ENCODE measurements around the gene PRR30. TPM values are rescaled to one million over a fixed set of nuclear protein-coding genes. Genes with fewer than 3 reads are reported as not detected.

Gene PRR30
- total RNA-seq, 2 donors from 2014 or later = not detected

DNA sequence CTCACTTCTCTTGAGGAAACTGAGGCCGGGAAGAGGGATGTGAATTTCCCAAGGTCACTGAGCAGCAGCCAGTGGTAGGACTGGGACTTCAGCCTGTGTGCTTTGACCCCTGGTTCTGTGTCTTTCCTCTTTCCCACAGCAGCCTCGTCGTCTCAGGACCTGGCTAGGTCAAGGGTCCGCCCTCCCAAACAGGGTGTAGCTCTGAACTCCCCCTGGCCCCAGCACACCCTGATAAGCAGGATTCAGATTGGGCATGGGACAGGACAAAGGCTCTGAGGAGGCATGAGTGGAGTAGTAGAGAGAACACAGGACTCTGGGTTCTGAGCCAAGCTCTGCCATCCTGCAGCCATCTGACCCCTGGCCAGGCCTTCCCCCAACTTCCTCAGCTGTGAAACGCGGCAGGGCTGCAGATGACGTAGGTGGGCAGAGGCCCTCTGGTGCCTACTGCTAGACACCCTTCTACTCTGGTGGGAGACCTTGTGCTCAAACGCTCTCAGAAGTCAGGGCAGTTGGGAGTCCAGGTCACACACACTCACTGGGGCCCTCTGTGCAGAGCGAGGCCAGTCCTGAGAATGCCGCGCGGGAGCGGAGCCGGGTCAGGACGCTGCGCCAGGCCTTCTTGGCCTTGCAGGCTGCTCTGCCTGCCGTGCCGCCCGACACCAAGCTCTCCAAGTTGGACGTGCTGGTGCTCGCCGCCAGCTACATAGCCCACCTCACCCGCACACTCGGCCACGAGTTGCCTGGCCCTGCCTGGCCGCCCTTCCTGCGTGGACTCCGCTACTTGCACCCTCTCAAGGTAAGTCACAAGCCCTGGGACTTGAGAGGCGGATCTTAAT, 10.6 kb upstream of the PRR30 start:
- no peak for DNase-seq
- Mint-ChIP-seq H3K4me3 (no peak overlapping the region), H3K27me3 (peaks cover 30% of the 10 kb centered on the region), H3K4me1 (peaks cover 7% of the 10 kb centered on the region), H3K27ac (no peak overlapping the region), H3K36me3 (ENCODE audit: low read depth) (no peaks in the 10 kb centered on the region)
- ATAC-seq = no peak
- H3K9me3 ChIP-seq (ENCODE audit: control insufficient read depth, low read length, poor library complexity, severe bottlenecking) = no peaks in the 10 kb centered on the region

DNA sequence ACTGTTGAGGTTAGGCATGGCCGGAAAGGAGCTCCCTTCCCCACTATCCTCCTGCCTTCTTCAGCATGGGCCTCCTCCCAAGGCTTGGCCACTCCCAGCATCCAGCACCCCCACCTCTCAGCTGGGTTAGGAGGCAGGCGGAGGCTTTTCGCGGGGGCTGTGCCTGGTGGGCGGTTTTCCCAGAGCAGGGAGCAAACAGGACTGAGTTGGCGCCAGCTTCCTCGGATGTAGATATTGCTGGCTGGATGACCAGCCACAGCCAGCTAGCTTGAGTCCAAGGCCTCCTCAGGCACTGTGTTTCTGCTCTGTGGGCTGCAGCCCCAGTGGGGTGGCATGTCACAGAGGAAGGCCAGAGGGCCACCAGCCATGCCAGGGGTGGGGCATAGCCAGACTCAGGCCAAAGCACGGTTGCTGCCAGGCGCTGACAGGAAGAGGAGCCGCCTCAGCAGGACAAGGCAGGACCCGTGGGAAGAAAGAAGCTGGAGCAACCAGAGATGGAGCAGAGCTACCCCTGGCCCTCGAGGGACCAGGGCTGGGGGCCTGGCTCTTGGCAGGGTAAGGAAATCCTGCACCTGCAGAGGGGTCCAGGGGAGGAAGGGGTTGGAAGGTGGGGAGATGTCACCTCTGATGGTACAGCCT, 9.7 kb upstream of the PRR30 start, which contains the start of gene TCF23:
Gene TCF23 (plus strand): TSS at position 204 of the 639 bp plus-strand sequence. CDS start 130 bp downstream, at position 334.
- H3K27me3 Mint-ChIP-seq = peaks cover 30% of the 10 kb centered on the region

DNA sequence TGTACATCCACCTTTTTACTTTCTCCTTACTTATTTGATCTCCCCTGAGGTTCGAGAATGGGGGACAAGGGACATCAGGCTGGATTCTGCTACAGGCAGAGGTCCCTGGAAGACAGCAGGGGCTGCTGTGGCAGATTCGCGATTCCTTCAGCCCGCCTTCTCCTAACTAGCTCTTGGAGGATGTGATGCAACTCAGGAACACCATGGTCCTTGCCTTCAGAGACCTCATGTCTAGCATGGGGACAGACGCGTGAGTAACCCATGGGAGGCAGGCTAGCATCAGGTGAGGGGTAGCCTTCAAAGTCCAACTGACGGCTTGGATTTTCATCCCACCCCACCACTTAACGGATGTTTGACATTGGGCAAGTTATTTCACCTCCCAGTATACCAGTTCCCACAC, 8.7 kb upstream of the PRR30 start:
- H3K9me3 ChIP-seq (ENCODE audit: control insufficient read depth, low read length, poor library complexity, severe bottlenecking) = no peaks in the 10 kb centered on the region
- Mint-ChIP-seq H3K4me1 (peaks cover 3% of the 10 kb centered on the region), H3K4me3 (no peak overlapping the region), H3K27me3 (peaks cover 24% of the 10 kb centered on the region), H3K27ac (peak overlapping the region; percentile 65), H3K36me3 (ENCODE audit: low read depth) (no peaks in the 10 kb centered on the region)
- no peak for DNase-seq
- no peak for ATAC-seq

More for the DNA sequence above, 9.7 kb upstream of the PRR30 start, which contains the start of gene TCF23:
- no peaks in the 10 kb centered on the region for H3K9me3 ChIP-seq (ENCODE audit: control insufficient read depth, low read length, poor library complexity, severe bottlenecking)
- Mint-ChIP-seq H3K36me3 (ENCODE audit: low read depth) (no peaks in the 10 kb centered on the region), H3K27ac (peak within 1 kb of the TSS; percentile 65), H3K4me1 (peaks cover 7% of the 10 kb centered on the region), H3K4me3 (no peak within 1 kb of the TSS)
- DNase-seq = no peak
- ATAC-seq = no peak

DNA sequence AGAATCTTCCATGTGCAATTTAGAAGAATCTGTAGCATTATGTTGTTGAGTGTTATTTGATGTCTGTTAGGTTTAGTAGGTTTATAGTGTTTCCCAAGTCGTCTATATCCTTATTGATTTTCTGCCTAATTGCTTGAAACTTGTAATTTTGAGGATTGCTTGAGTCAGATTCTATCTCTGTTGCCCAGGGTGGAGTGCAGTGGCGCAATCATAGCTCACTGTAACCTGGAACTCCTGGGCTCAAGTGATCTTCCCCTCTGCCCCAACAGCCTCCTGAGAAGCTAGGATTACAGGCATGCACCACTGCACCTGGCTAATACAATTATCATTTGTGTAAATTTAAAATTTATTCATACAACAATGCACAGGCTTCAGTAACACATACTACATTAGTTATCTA, 6.5 kb upstream of the PRR30 start:
- no peaks in the 10 kb centered on the region for H3K9me3 ChIP-seq (ENCODE audit: control insufficient read depth, low read length, poor library complexity, severe bottlenecking)
- peaks cover 3% of the 10 kb centered on the region for H3K4me1 Mint-ChIP-seq
- no peak overlapping the region for H3K27ac Mint-ChIP-seq
- no peak overlapping the region for H3K4me3 Mint-ChIP-seq
- ATAC-seq = no peak
- no peak for DNase-seq
- no peaks in the 10 kb centered on the region for H3K36me3 Mint-ChIP-seq (ENCODE audit: low read depth)
- peaks cover 24% of the 10 kb centered on the region for H3K27me3 Mint-ChIP-seq

DNA sequence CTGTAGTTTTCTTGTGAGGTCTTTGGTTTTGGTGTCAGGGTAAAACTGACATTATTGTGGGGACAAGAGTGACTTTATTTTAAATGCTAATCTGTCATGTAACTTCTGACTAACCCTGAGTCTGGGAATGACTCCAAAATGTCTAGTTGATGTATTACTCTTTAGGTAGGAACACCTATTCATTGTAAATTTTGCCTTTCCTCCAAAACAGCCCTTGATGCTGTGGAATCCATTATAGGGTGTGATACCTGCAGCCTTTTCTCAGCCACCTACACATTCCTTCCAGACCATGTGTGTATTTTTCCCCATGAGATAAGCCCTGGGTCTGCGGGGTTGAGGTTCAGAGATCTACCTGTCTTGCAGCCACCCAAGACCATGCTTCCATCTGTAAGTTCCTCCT, 4.1 kb upstream of the PRR30 start:
- Mint-ChIP-seq H3K27me3 (peaks cover 22% of the 10 kb centered on the region), H3K36me3 (ENCODE audit: low read depth) (no peaks in the 10 kb centered on the region), H3K4me3 (no peak overlapping the region), H3K27ac (no peak overlapping the region), H3K4me1 (peaks cover under 1% of the 10 kb centered on the region)
- DNase-seq = no peak
- ATAC-seq = no peak
- H3K9me3 ChIP-seq (ENCODE audit: control insufficient read depth, low read length, poor library complexity, severe bottlenecking) = no peaks in the 10 kb centered on the region

DNA sequence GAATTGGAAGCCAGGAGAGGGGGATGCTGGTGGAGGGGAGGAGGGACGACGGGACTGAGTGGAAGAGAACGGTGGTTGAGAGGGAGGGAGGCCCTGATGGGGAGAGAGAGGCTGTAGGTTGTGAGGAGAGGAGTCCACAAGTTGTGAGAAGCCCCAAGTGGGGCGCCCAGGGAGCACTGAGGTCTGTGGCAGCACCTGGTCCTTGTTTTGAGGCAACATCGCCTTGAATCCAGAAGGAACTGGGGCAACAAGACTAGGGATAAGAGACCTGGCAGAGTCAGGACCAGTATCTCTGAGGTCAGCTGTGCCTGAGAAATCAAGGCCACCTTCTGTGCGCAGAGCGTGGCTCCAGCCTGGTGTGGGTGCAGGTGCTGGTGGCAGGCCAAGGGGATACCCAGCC, 1.1 kb downstream of the PRR30 start:
- Mint-ChIP-seq H3K27me3 (no peaks in the 10 kb centered on the region), H3K4me3 (no peak overlapping the region), H3K4me1 (peaks cover 9% of the 10 kb centered on the region), H3K27ac (no peak overlapping the region), H3K36me3 (ENCODE audit: low read depth) (peaks cover 2% of the 10 kb centered on the region)
- ATAC-seq (no peak), DNase-seq (no peak)
- no peaks in the 10 kb centered on the region for H3K9me3 ChIP-seq (ENCODE audit: control insufficient read depth, low read length, poor library complexity, severe bottlenecking)

DNA sequence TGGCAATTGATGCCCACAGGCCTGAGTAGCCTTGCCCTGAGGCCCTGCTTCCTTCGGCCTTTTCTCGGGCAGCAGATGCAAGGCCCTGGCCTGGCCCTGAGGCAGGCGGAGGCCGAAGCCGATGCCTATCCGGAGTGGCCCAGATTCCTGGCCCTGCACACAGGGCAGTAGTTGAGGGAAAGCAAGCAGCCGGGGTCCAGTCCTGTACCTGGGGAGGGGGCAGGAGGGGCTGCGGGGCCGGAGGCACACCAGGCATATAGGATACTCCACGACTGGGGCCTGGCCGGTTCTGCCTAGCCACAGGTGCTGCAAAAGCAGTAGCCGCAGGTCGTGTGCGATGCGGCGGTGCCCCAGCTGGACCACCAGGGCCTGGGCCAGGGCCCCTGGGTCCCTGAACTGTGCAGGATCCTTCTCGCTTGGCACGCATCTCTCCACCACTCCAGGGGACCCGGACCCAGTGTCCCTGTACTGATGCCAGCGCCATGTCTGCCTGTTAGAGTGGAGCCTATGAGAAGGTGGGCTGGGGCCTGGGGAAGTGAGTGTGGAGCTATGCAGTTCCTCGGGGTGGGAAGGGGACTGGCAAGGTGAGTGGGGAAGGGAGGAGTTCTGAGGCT, 1.8 kb downstream of the PRR30 start:
- Mint-ChIP-seq H3K27me3 (no peaks in the 10 kb centered on the region), H3K4me1 (peaks cover 14% of the 10 kb centered on the region), H3K27ac (no peak overlapping the region), H3K4me3 (no peak overlapping the region), H3K36me3 (ENCODE audit: low read depth) (peaks cover 2% of the 10 kb centered on the region)
- no peaks in the 10 kb centered on the region for H3K9me3 ChIP-seq (ENCODE audit: control insufficient read depth, low read length, poor library complexity, severe bottlenecking)
- ATAC-seq = no peak
- DNase-seq = no peak

DNA sequence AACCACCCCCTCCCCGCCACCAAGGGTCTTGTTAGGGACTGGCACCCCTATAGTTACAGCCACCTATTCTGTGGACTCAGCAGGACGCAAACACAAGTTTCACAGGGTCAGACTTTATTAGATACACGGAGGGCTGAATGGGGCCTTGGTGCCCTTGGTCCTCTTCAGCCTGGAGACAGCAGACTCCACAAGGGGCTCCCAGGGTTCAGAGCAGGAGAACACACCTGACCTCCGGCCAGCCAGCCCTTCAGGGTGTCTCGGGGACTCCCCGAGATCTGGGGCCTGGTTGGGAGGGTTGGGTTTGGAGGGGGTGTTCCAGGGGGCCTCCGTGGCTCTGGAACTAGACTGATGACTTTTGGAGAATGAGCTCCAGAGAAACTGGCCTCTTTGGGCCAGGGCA, 2.5 kb downstream of the PRR30 start:
- Mint-ChIP-seq H3K4me3 (no peak overlapping the region), H3K4me1 (peaks cover 15% of the 10 kb centered on the region)

DNA sequence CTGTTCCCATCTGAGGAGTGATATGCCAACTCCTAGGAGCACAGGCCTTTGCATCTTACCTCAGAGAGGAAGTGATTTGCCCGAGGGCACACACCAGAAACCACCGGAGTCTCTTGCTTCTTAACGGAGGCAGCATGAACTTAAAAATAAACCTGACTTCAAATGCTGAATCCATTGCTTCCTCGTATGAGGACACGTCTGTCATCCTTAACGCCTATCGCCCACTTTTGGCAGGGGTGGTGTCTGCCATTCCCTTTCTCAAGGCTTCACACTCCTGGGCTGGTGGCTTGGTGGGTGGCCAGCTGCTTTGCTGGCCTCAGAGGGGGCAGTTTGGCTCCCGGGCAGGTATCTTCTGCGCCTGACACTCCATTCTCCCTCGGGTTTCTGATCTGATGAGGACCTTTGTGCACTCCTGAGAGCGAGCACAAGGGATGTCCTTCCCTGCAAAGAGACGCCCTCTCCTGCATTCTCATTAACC, 3.7 kb downstream of the PRR30 start:
- Mint-ChIP-seq H3K4me3 (peak overlapping the region; percentile 72), H3K27ac (peak overlapping the region; percentile 92), H3K4me1 (peaks cover 16% of the 10 kb centered on the region), H3K27me3 (no peaks in the 10 kb centered on the region), H3K36me3 (ENCODE audit: low read depth) (peaks cover 2% of the 10 kb centered on the region)
- H3K9me3 ChIP-seq (ENCODE audit: control insufficient read depth, low read length, poor library complexity, severe bottlenecking) = no peaks in the 10 kb centered on the region
- ATAC-seq = no peak
- no peak for DNase-seq

More for the DNA sequence above, 2.5 kb downstream of the PRR30 start:
- H3K27me3 Mint-ChIP-seq = no peaks in the 10 kb centered on the region
- no peak for DNase-seq
- no peaks in the 10 kb centered on the region for H3K9me3 ChIP-seq (ENCODE audit: control insufficient read depth, low read length, poor library complexity, severe bottlenecking)
- no peak overlapping the region for H3K27ac Mint-ChIP-seq
- no peak for ATAC-seq
- peaks cover 2% of the 10 kb centered on the region for H3K36me3 Mint-ChIP-seq (ENCODE audit: low read depth)

DNA sequence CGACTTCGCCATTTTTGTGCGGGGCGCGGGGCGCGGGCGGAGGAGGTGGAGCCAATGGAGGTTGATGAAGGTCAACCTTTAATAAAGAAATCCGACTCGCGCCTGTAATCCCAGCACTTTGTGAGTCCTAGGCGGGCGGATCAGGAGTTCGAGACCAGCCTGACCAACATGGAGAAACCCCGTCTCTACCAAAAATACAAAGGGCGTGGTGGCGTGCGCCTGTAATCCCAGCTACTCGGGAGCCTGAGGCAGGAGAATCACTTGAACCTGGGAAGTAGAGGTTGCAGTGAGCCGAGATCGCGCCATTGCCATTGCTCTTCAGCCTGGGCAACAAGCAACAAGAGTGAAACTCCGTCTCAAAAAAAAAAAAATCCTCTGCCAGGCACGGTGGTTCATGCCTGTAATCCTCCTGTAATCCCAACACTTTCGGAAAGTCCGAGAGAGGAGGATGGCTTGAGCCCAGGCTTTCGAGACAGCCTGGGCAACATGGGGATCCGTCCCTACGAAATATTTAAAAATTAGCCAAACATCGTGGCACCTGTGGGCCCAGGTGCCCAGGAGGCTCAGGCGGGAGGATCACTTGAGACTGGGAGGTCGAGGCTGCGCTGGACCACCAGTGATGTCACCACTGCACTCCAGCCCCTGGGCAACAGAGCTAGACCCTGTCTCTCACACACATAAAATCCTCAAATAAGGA, 4.3 kb downstream of the PRR30 start:
- Mint-ChIP-seq H3K4me3 (peak overlapping the region; percentile 96), H3K27ac (peak overlapping the region; percentile 92), H3K36me3 (ENCODE audit: low read depth) (peaks cover 2% of the 10 kb centered on the region), H3K27me3 (no peaks in the 10 kb centered on the region), H3K4me1 (peaks cover 16% of the 10 kb centered on the region)
- no peaks in the 10 kb centered on the region for H3K9me3 ChIP-seq (ENCODE audit: control insufficient read depth, low read length, poor library complexity, severe bottlenecking)
- DNase-seq (no peak), ATAC-seq (no peak)

DNA sequence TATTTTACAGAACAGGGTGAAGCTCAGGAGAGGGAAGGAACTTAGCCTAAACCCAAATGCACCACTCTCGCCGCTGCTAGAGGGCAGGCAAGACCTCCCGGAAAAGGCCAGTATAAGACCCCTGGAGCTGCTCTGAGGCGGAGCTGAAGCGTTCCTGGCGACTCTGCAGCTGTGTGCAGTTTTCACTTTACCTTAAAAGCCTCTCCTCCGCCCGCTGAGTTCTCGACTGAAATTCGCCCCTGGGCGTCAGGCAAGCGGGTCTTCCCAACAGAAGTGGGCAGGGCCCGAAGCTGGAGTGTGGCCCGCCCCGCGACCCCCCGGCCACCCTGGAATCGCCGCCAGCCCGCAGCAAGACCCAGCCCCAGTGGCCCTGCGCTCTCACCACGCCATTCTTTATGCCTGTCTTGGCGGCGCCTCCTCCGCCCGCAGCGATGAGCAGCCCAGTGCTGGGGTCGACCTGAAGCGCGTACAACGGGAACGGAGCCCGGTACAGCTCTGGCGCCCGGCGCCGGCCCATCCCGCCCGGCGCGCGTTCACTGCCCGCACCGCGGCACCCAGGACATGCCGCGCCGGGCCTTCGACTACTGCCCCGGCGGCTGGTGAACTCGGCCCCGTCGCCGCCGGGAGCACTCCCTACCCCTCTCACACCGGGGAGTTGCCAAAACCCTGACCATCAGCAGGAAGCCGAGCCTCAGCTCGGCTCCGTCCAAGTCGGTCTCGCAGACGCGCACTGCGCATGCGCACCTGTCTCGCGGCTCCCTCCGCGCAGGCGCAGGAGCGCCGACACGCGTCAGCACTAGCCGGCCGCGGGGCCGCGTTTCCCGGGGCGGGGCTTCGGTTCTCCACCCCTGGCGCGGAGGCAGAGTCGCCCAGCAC, 5.1 kb downstream of the PRR30 start, which contains the start of gene PREB:
Gene PREB (minus strand): TSS at position 732 of the 876 bp plus-strand sequence. CDS start 215 bp downstream, at position 517.
- no peaks in the 10 kb centered on the region for H3K9me3 ChIP-seq (ENCODE audit: control insufficient read depth, low read length, poor library complexity, severe bottlenecking)
- peak within 1 kb of the TSS; percentile 96 for H3K4me3 Mint-ChIP-seq
- DNase-seq = peak; percentile 97 to 99 (median 99)
- H3K4me1 Mint-ChIP-seq = peaks cover 16% of the 10 kb centered on the region
- H3K27me3 Mint-ChIP-seq = no peaks in the 10 kb centered on the region
- H3K27ac Mint-ChIP-seq = peak within 1 kb of the TSS; percentile 92
- peaks cover 2% of the 10 kb centered on the region for H3K36me3 Mint-ChIP-seq (ENCODE audit: low read depth)
- peak; percentile 99 for ATAC-seq

Measured in T-helper 17 cell (primary cell).